ENCODE data around the gene IL12RB2.

- TF ChIP-seq POLR2A (IDR thresholded peaks at IDR 0.05): no peak
- no peak for TF ChIP-seq CTCF (IDR thresholded peaks at IDR 0.05)
Observed at GRCh38 chr1:67441739-67442281, 134.1 kb downstream of the IL12RB2 start.
